MG63 (cell line): ENCODE data around the gene DHX32. TPM values are rescaled to one million over a fixed set of nuclear protein-coding genes. Genes with fewer than 3 reads are reported as not detected.

Experiments
- DNase-seq: peaks from one replicate; pipeline ENCODE4 v3.0.0-alpha.2; 2020
- H3K27me3 ChIP-seq: fragments of 250-450 bp; sonication (Bioruptor Pico); 2 replicates; pipeline ENCODE4 v1.5.1; 2020; ENCODE audit warnings: mild to moderate bottlenecking, moderate library complexity
- H3K36me3 ChIP-seq: fragments of 250-450 bp; sonication (Bioruptor Pico); 2 replicates; pipeline ENCODE4 v1.5.1; 2020; ENCODE audit warnings: mild to moderate bottlenecking, moderate library complexity
- H3K4me3 ChIP-seq: fragments of 250-450 bp; sonication (Bioruptor Pico); 2 replicates; pipeline ENCODE4 v1.5.1; 2020; ENCODE audit warnings: mild to moderate bottlenecking, moderate library complexity
- H3K9me3 ChIP-seq: fragments of 250-450 bp; sonication (Bioruptor Pico); 2 replicates; pipeline ENCODE4 v1.5.1; 2020; ENCODE audit warnings: mild to moderate bottlenecking, moderate library complexity
- total RNA-seq: library from RNA; depleted of rRNA; stranded (reverse); fragments of >200 nt; shearing (Covaris generic); gene quantifications from 2 replicates; pipeline ENCODE4 v1.2.3, GENCODE V29; 2014; ENCODE audit warnings: low replicate concordance

DHX32 gene
- total RNA-seq, 1 experiment from 2014 or later = 29.6 TPM

DNA sequence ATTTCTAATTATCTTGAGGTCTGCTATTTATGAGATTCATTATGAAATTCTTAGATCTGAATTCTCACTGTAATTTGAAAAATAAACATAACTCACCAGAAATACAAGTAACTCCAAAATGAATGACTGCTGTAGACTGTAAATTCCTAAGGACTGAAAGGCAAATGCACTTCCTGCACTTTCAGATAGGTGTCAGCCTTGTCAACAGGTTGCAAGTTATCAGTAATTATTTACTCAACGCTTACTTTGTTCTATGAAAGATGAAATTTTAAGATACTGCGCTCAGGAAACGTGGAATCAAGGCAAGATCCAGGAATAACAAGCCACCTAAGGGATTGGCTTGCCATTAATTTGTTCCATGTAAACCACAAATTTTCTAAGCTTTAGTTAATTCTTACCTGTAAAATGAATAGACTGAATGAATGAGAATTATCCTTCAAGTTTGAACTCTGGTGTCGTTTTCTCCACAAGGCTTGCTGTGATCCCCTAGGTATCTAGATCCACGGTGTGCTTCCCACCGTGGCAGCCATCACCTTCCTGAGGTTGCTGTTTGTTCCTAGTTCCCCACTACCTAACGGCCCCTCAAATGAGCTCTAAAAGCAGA lies 12.6 kb downstream of the DHX32 start:
- Histone ChIP-seq H3K36me3 (no peaks in the 10 kb centered on the region; the same call in 1 of the 2 replicates), H3K9me3 (no peaks in the 10 kb centered on the region), H3K4me3 (no peak overlapping the region), H3K27me3 (no peaks in the 10 kb centered on the region)
- DNase-seq = no peak

GRCh38 chr10:125866421-125867029 lies 14.6 kb downstream of the DHX32 start:
- Histone ChIP-seq H3K9me3 (no peaks in the 10 kb centered on the region), H3K36me3 (no peaks in the 10 kb centered on the region; the same call in 1 of the 2 replicates), H3K4me3 (no peak overlapping the region), H3K27me3 (no peaks in the 10 kb centered on the region)
- DNase-seq = no peak

DNA sequence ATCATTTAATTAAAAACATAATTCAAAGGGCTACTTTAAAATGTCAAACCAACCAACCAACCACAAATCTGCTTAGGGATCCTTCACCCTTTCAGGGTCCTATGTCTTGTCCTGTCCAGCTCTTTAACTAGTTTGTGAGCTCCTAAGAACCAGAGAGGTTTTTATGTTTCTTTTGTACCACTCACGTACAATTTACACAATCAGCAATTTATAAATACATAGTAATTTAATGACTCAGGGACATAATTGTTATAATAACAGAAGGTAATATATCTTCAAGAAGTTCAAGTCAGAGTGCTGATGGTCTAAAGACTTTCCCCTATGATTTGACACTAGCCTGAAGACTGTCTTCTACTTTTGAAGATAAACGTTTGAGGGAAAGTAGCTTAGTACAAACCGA lies 16.0 kb downstream of the DHX32 start:
- Histone ChIP-seq H3K36me3 (no peaks in the 10 kb centered on the region; the same call in 1 of the 2 replicates), H3K27me3 (no peaks in the 10 kb centered on the region), H3K4me3 (no peak overlapping the region), H3K9me3 (no peaks in the 10 kb centered on the region)
- no peak for DNase-seq

DNA sequence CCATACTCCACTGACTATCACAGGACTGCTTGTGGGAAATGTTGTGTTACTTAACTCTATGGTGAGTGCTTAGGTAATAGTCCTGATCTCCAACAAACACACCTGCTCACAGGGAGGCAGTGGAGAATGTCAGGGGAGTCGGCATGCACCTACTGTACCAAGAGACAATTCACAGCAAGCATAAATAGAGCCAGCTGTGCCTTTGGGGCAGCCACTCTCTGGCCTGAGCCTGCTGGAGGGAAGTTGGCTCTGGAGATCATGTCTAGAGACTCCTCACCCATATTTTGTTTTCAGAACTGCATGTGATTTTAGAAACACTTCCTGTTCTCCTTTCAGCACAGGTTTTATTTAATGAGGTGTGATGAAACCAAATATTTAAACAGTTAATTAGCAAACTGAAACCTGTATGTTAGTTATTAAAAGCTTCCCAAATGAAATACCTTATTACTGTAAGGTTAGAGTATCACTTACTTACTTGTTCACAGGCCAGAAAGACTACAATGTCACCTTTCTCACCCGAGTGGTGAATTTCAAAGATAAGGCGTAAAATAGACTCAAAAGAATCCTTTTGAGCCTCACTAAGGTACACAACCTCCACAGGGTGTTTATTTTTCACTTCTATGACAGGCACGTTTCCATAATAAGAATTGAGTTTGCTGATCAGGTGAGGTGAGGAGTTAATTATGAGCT lies 21.8 kb downstream of the DHX32 start:
- Histone ChIP-seq H3K27me3 (no peaks in the 10 kb centered on the region), H3K4me3 (no peak overlapping the region), H3K36me3 (peaks cover 4% of the 10 kb centered on the region), H3K9me3 (no peaks in the 10 kb centered on the region)
- DNase-seq = no peak

GRCh38 chr10:125857185-125857760 lies 23.8 kb downstream of the DHX32 start:
- Histone ChIP-seq H3K9me3 (no peaks in the 10 kb centered on the region), H3K36me3 (peaks cover 10% of the 10 kb centered on the region), H3K4me3 (no peak overlapping the region), H3K27me3 (no peaks in the 10 kb centered on the region)
- DNase-seq = no peak

DNA sequence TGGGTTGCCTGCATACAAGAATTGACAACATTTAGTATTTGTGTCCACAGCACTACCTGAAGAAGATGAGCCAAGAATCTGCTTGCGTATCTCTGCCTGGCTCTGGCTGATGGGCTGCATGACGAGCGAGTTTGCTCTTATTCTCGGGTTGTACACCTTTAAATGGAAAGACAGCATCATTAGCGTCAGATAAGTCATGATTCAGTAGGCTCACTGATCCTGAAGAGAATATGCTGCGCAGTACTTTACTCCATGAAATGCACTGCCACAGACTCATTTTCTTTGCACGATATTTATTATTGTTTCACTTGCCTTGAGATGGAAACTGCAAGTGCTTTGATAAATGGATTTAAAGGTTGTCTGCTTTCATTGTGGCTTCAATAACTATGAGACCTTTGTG lies 28.6 kb downstream of the DHX32 start:
- H3K27me3 ChIP-seq = no peaks in the 10 kb centered on the region
- no peak for DNase-seq
- no peak overlapping the region for H3K4me3 ChIP-seq
- H3K9me3 ChIP-seq = no peaks in the 10 kb centered on the region
- H3K36me3 ChIP-seq = peaks cover 15% of the 10 kb centered on the region

DNA sequence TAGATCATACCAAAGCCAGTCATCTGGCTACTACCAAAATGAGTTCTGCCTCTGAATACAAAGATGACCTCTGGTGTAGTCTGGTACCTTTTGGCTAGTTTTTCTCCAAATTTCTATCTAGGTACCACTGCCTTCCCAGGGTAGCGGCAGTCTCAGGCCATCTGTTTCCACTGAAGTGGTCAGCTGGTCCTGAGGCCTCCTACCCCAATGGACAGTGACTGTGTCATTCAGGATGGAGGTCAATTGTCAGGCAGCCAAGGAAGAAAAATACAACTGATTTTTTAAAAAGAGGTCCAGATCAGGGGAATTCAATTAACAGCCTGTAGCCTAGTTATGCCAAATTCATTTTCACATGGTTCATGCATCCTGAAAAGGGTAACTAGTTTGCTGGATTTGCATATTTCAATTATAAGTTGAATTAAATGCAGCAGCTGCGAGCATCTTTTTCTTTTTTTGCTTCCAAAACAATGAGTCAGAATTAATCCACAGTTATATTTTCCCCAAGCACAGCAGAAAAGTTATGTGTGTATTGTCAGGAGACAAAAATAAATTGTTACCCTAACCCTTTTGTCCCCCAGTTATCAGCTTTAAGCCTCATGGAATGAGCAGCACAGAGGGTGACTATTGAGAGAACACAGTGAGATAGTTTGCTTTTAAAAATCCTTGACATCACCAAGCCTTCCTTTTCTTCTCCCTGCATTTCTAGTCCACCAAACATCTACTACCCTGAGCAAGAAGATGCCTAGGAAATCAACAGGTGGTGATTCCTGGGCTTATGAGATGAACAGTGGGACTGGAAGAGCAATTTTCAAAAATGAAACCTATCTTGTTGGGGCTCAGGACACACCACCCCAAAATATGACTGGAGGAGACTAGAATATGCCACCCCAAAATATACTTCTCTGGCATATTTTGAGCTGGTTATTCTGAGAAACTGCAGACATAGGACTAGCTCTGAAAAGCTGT lies 30.0 kb downstream of the DHX32 start:
- Histone ChIP-seq H3K27me3 (no peaks in the 10 kb centered on the region), H3K36me3 (peaks cover 15% of the 10 kb centered on the region), H3K4me3 (no peak overlapping the region), H3K9me3 (no peaks in the 10 kb centered on the region)
- no peak for DNase-seq

DNA sequence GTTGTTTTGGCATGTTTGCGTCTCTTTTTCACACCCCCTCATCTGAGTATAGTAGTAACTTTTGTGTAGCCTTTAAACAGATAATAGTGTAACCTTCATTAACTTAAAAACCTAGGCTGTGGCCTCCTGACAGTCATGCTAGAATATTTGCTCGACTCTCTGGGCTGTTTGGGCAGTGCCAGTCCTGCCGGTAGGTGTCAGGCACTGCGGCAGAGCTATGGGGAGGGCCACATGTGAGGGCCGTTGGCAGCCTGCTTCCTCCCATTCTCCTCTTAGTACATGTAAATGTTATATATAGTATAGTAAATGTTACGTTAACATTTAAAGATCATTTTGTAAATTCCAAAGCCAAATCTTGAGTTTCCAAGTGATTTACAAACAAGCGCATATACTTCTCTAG lies 31.6 kb downstream of the DHX32 start:
- peaks cover 15% of the 10 kb centered on the region for H3K36me3 ChIP-seq
- DNase-seq = no peak
- no peaks in the 10 kb centered on the region for H3K27me3 ChIP-seq
- H3K9me3 ChIP-seq = no peaks in the 10 kb centered on the region
- no peak overlapping the region for H3K4me3 ChIP-seq

DNA sequence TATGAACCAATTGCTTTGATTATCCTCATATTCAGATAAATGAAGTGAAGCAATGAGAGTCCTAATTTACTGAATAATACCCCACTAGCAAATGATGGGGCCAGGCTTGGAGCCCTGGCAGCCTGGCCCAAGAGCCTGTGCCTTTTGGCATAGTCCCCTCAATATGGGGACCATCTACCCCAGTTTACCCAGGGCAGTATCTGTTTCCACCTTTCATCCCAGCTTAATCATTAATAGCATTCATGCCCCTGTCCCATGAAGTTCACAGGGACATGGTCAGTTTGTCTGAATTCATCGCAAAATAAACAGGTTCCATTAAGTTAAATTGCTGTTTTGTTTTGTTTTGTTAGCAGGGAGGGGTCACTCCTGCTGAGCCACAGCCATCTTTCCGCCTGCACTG lies 32.2 kb downstream of the DHX32 start:
- no peaks in the 10 kb centered on the region for H3K9me3 ChIP-seq
- no peaks in the 10 kb centered on the region for H3K27me3 ChIP-seq
- DNase-seq = no peak
- no peak overlapping the region for H3K4me3 ChIP-seq
- H3K36me3 ChIP-seq = peaks cover 15% of the 10 kb centered on the region

- no peaks in the 10 kb centered on the region for H3K9me3 ChIP-seq
- no peak for DNase-seq
- no peak overlapping the region for H3K4me3 ChIP-seq
- H3K27me3 ChIP-seq = no peaks in the 10 kb centered on the region
- H3K36me3 ChIP-seq = peaks cover 15% of the 10 kb centered on the region
Observed at GRCh38 chr10:125848371-125848770, 32.7 kb downstream of the DHX32 start.

GRCh38 chr10:125846894-125847293 lies 34.2 kb downstream of the DHX32 start:
- H3K36me3 ChIP-seq = peaks cover 9% of the 10 kb centered on the region
- H3K9me3 ChIP-seq = no peaks in the 10 kb centered on the region

DNA sequence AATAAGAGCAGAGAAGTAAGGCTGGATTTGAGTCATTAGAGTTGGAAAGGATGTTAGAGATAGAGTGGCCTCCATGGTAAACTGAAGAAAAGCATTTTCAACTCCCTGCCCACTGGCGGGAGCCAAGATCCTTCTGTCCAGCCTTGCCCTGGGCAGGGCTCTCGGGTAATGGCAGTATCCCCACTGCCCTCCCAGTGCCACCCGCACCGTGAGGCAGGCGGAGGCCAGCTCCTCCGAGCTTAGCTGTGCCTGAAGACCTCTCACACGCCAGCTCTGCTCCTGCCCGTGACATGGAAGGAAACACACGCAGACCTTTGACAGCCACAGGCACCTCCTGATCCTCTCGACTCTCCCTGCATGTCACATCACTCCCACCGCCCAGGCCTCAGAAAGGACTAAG lies 35.5 kb downstream of the DHX32 start:
- no peak for DNase-seq
- peaks cover 14% of the 10 kb centered on the region for H3K36me3 ChIP-seq
- H3K27me3 ChIP-seq = no peaks in the 10 kb centered on the region
- H3K9me3 ChIP-seq = no peaks in the 10 kb centered on the region
- no peak overlapping the region for H3K4me3 ChIP-seq

More at GRCh38 chr10:125846894-125847293, 34.2 kb downstream of the DHX32 start:
- no peak for DNase-seq
- Histone ChIP-seq H3K4me3 (no peak overlapping the region), H3K27me3 (no peaks in the 10 kb centered on the region)

- peaks cover 22% of the 10 kb centered on the region for H3K36me3 ChIP-seq
- no peaks in the 10 kb centered on the region for H3K27me3 ChIP-seq
- no peaks in the 10 kb centered on the region for H3K9me3 ChIP-seq
- no peak for DNase-seq
- H3K4me3 ChIP-seq = no peak overlapping the region
Observed at GRCh38 chr10:125844751-125845221, 36.3 kb downstream of the DHX32 start.

DNA sequence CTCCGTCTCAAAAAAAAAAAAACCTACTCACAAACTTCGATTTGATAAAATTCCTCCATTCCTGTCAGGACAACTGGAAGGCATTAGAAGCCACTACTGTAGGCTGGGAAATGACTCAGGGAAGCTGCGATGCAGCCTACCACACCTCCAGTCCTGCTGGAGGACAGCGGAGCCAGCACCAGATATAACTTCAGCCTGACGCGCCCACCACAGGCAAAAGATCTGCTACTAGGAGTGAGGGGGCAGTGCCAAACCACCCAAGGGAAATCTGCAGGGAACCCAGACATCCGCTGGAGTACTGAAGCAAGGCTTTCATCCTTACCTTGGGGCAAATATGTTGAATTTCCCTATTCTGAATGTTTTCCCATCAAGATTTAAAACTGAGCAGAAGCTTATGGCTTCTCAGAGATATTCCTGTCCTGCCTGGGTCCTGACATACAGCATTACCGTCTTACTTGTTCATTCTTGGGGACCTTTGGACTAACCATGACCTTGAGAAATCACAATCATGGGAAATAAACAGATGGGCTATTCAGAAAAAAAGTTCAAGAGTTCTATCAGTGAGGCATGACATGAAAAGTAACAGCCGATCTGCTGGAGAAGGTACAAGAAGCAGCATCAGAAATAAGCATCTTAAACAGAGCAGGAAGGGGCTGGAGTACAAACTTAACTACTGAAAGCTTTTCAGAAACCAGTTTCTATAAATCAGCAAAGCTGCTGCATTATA lies 37.3 kb downstream of the DHX32 start:
- no peaks in the 10 kb centered on the region for H3K27me3 ChIP-seq
- no peak overlapping the region for H3K4me3 ChIP-seq
- peaks cover 32% of the 10 kb centered on the region for H3K36me3 ChIP-seq
- DNase-seq = no peak
- no peaks in the 10 kb centered on the region for H3K9me3 ChIP-seq

DNA sequence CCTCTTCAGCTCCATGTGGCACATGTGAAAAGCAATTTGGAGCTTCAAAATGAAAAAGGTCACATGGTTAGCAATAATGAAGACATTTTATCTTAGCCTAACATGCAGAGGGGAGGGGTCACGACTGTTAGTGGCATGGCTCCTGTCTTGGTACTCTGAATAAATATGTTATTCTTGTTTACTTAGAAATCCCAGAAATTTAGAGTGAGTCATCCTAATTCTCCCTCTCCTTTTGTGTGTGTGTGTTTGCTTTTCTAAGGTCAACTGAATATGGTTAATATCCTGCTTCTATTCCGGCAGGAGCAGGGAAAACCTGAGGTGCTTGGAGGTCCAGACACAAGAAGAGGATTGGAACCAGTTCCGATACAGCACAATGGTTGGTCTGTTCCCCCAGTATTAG lies 40.1 kb downstream of the DHX32 start:
- no peaks in the 10 kb centered on the region for H3K9me3 ChIP-seq
- H3K27me3 ChIP-seq = no peaks in the 10 kb centered on the region
- no peak overlapping the region for H3K4me3 ChIP-seq
- H3K36me3 ChIP-seq = peaks cover 50% of the 10 kb centered on the region
- DNase-seq = no peak

GRCh38 chr10:125840406-125840805 lies 40.7 kb downstream of the DHX32 start:
- H3K9me3 ChIP-seq = no peaks in the 10 kb centered on the region
- H3K36me3 ChIP-seq = peaks cover 56% of the 10 kb centered on the region
- no peak overlapping the region for H3K4me3 ChIP-seq
- DNase-seq = no peak
- no peaks in the 10 kb centered on the region for H3K27me3 ChIP-seq
